Coronary artery (tissue), 2 donors: ENCODE results near the gene MPV17.
A peak's percentile ranks its signal among the peaks of the same experiment; 100 is the strongest.

Experiments
- DNase-seq: peaks from one replicate; pipeline ENCODE4 v3.0.0-alpha.2; 2017; ENCODE audit warnings: low spot score
- H3K27ac ChIP-seq, 2 donors: fragments of 200-600 bp; sonication (generic); one replicate each; pipeline ENCODE4 v1.5.1; 2016 to 2019
- H3K4me3 ChIP-seq: fragments of 200-600 bp; sonication (generic); 2 replicates; pipeline ENCODE4 v1.5.1; 2016; ENCODE audit warnings: mild to moderate bottlenecking, moderate library complexity
- CTCF ChIP-seq: fragments of 200-600 bp; sonication (generic); IDR thresholded peaks from one replicate; pipeline ENCODE4 v1.5.1; 2019; ENCODE audit warnings: antibody characterized with exemption

The MPV17 gene

GRCh38 chr2:27263287-27264252 is 59.3 kb downstream of the MPV17 start:
- TF ChIP-seq CTCF, result no peak
- DNase-seq, result no peak
- no peak overlapping the region for H3K27ac ChIP-seq
- peak overlapping the region; percentile 66 for H3K4me3 ChIP-seq

GRCh38 chr2:27262379-27263286 is 60.3 kb downstream of the MPV17 start, which contains the start of gene SLC30A3:
TSS of gene SLC30A3 (minus strand) at chr2:27263047. CDS start at chr2:27262906, 141 bp downstream.
- H3K4me3 ChIP-seq, result peak within 1 kb of the TSS; percentile 66
- DNase-seq, result no peak
- H3K27ac ChIP-seq, result peak within 1 kb of the TSS in 1 of 2 donors; percentile 44

GRCh38 chr2:27261926-27262298 is 61.0 kb downstream of the MPV17 start:
- H3K4me3 ChIP-seq, result peak overlapping the region; percentile 66
- no peak for TF ChIP-seq CTCF
- peak overlapping the region in 1 of 2 donors; percentile 44 for H3K27ac ChIP-seq
- DNase-seq, result no peak

More at GRCh38 chr2:27262379-27263286, 60.3 kb downstream of the MPV17 start, which contains the start of gene SLC30A3:
- TF ChIP-seq CTCF, result no peak

GRCh38 chr2:27261241-27261925 is 61.5 kb downstream of the MPV17 start:
- no peak for TF ChIP-seq CTCF
- Histone ChIP-seq H3K4me3 (peak overlapping the region; percentile 66), H3K27ac (peak overlapping the region in 1 of 2 donors; percentile 44)
- DNase-seq, result no peak
